H1 (cell line): Measurements from ENCODE around the gene KRT77.

Source experiments
- CREB1 ChIP-seq: IDR thresholded peaks from 2 replicates; pipeline ENCODE4 v1.6.1; 2012; ENCODE audit warnings: inconsistent platforms
- POLR2AphosphoS5 ChIP-seq: IDR thresholded peaks from 2 replicates; pipeline ENCODE4 v1.6.1; 2011; ENCODE audit warnings: low read depth, low read length
- SP2 ChIP-seq: IDR thresholded peaks from 2 replicates; pipeline ENCODE4 v1.6.1; 2012; ENCODE audit warnings: mild to moderate bottlenecking, low read length, inconsistent platforms
- TF ChIP-seq, protein P1 (sequence below), 3 experiments: IDR thresholded peaks; 1 replicate in 2 of 3; 2 replicates in 1 of 3; pipeline versions ENCODE4 v1.5.1 to v1.6.1; 2011; ENCODE audit warnings: low read length in 3 of 3, mild to moderate bottlenecking in 3 of 3, inconsistent platforms in 2 of 3, low read depth in 1 of 3, moderate library complexity in 1 of 3; ENCODE audit not compliant: insufficient read depth in 1 of 3; ENCODE audit errors: control extremely low read depth in 1 of 3
- TF ChIP-seq, protein P2 (sequence below): IDR thresholded peaks from 2 replicates; pipeline ENCODE4 v1.6.1; 2012; ENCODE audit warnings: inconsistent platforms

DNA sequence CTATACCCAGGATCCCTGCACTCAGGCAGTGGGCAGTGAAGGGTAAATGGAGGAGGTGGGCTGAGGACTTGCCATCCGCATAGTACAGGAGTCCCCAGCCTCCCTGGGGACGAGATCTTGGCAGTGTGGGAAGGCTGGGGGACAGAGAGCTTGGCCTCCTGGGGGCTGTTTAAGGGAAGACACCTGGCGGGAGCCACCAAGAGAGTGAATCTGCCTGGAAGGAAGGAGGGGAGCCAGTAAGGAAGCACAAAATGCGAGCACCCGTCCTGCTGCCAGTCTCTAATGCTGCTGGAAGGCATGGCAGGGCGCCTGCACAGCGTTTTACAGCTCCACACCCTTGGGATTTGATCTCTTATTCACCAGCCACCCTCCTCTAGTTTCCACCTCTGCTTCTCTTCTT lies 43.9 kb downstream of the KRT77 start:
- TF ChIP-seq, protein P1, sequence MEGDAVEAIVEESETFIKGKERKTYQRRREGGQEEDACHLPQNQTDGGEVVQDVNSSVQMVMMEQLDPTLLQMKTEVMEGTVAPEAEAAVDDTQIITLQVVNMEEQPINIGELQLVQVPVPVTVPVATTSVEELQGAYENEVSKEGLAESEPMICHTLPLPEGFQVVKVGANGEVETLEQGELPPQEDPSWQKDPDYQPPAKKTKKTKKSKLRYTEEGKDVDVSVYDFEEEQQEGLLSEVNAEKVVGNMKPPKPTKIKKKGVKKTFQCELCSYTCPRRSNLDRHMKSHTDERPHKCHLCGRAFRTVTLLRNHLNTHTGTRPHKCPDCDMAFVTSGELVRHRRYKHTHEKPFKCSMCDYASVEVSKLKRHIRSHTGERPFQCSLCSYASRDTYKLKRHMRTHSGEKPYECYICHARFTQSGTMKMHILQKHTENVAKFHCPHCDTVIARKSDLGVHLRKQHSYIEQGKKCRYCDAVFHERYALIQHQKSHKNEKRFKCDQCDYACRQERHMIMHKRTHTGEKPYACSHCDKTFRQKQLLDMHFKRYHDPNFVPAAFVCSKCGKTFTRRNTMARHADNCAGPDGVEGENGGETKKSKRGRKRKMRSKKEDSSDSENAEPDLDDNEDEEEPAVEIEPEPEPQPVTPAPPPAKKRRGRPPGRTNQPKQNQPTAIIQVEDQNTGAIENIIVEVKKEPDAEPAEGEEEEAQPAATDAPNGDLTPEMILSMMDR (IDR thresholded peaks at IDR 0.05; ENCODE audit: control extremely low read depth in 1 of 3, insufficient read depth in 1 of 3, low read depth in 1 of 3, low read length in 3 of 3): no peak
- TF ChIP-seq POLR2AphosphoS5: no peak
- TF ChIP-seq, protein P2, sequence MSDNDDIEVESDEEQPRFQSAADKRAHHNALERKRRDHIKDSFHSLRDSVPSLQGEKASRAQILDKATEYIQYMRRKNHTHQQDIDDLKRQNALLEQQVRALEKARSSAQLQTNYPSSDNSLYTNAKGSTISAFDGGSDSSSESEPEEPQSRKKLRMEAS: no peak
- TF ChIP-seq CREB1: no peak
- TF ChIP-seq SP2: no peak
